Measurements from ENCODE around the gene PREPL.

Gene PREPL

GRCh38 chr2:44315945-44316344 lies 45.3 kb downstream of the PREPL start:
- Histone ChIP-seq H3K4me1 (ENCODE audit: insufficient read depth, low read length) (no peaks in the 10 kb centered on the region), H4K20me1 (ENCODE audit: insufficient read depth, low read length) (no peaks in the 10 kb centered on the region), H3K9me3 (ENCODE audit: insufficient read depth, low read length, severe bottlenecking) (peaks cover 4% of the 10 kb centered on the region), H3K4me3 (ENCODE audit: low read depth in 1 of 2, low read length in 2 of 2) (no peak overlapping the region), H3K27me3 (ENCODE audit: insufficient read depth, low read length, poor library complexity) (no peaks in the 10 kb centered on the region), H3K9ac (ENCODE audit: low read depth, low read length) (no peak overlapping the region), H2AFZ (ENCODE audit: low read depth, low read length) (no peak overlapping the region), H3K79me2 (ENCODE audit: insufficient read depth, low read length) (no peaks in the 10 kb centered on the region), H3K4me2 (ENCODE audit: insufficient read depth, low read length) (no peak overlapping the region), H3K27ac (ENCODE audit: low read length) (no peak overlapping the region), H3K36me3 (ENCODE audit: insufficient read depth, low read length) (peaks cover 28% of the 10 kb centered on the region; the same call in 1 of the 2 replicates)
- no peak for DNase-seq
- ATAC-seq (ENCODE audit: insufficient read depth, low read depth): no peak
- TF ChIP-seq, protein P1, sequence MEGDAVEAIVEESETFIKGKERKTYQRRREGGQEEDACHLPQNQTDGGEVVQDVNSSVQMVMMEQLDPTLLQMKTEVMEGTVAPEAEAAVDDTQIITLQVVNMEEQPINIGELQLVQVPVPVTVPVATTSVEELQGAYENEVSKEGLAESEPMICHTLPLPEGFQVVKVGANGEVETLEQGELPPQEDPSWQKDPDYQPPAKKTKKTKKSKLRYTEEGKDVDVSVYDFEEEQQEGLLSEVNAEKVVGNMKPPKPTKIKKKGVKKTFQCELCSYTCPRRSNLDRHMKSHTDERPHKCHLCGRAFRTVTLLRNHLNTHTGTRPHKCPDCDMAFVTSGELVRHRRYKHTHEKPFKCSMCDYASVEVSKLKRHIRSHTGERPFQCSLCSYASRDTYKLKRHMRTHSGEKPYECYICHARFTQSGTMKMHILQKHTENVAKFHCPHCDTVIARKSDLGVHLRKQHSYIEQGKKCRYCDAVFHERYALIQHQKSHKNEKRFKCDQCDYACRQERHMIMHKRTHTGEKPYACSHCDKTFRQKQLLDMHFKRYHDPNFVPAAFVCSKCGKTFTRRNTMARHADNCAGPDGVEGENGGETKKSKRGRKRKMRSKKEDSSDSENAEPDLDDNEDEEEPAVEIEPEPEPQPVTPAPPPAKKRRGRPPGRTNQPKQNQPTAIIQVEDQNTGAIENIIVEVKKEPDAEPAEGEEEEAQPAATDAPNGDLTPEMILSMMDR (IDR thresholded peaks at IDR 0.05; ENCODE audit: borderline replicate concordance, extremely low read depth, low read length, poor library complexity, severe bottlenecking): no peak
- no peak for TF ChIP-seq EZH2 (IDR thresholded peaks at IDR 0.05; ENCODE audit: borderline replicate concordance, low read depth, low read length, severe bottlenecking)

DNA sequence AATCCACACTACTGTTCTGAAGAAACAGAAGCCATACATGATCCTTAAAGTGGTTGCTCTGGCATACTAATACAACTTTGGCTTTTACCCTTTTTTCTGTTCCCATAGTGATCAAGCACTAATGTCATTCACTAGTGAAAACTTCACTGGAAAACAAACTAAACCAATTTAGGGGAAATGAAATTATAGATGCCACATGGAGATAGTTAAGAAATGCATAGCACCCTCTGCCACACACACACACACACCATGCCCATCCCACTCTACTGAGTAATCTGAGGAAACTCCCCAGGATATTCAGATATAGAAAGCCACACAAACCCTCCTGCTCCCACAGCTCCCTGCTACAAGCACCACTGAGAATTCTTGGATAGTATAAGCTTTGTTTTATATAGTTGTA lies 46.9 kb downstream of the PREPL start:
- TF ChIP-seq EZH2 (IDR thresholded peaks at IDR 0.05; ENCODE audit: borderline replicate concordance, low read depth, low read length, severe bottlenecking): no peak
- TF ChIP-seq, protein P1 (IDR thresholded peaks at IDR 0.05; ENCODE audit: borderline replicate concordance, extremely low read depth, low read length, poor library complexity, severe bottlenecking): no peak
- Histone ChIP-seq H3K36me3 (ENCODE audit: insufficient read depth, low read length) (peaks cover 21% of the 10 kb centered on the region; the same call in 1 of the 2 replicates), H3K4me2 (ENCODE audit: insufficient read depth, low read length) (no peak overlapping the region), H3K4me1 (ENCODE audit: insufficient read depth, low read length) (no peaks in the 10 kb centered on the region), H3K79me2 (ENCODE audit: insufficient read depth, low read length) (no peaks in the 10 kb centered on the region), H3K27ac (ENCODE audit: low read length) (no peak overlapping the region), H4K20me1 (ENCODE audit: insufficient read depth, low read length) (no peaks in the 10 kb centered on the region), H3K27me3 (ENCODE audit: insufficient read depth, low read length, poor library complexity) (no peaks in the 10 kb centered on the region), H2AFZ (ENCODE audit: low read depth, low read length) (no peak overlapping the region), H3K9ac (ENCODE audit: low read depth, low read length) (no peak overlapping the region), H3K9me3 (ENCODE audit: insufficient read depth, low read length, severe bottlenecking) (peaks cover 14% of the 10 kb centered on the region), H3K4me3 (ENCODE audit: low read depth in 1 of 2, low read length in 2 of 2) (no peak overlapping the region)
- no peak for ATAC-seq (ENCODE audit: insufficient read depth, low read depth)
- no peak for DNase-seq

DNA sequence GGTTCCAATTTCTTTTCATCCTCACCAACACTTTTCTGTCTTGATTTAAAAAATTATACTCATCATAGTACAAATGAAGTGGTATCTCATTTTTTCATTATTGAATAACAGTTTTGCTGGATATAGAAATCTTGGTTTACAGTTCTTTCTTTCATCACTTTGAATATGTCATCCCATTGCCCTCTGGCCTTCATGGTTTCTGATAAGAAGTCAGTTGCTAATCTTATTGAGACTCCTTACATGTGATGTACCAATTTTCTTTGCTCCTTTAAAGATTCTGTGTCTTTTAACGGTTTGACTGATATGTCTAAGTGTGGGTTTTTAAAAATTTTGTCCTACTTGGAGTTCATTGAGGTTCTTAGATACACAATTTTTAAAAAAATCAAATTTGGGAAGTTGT lies 51.0 kb downstream of the PREPL start:
- H3K4me1 ChIP-seq (ENCODE audit: insufficient read depth, low read length): no peaks in the 10 kb centered on the region
- no peak overlapping the region for H3K4me3 ChIP-seq (ENCODE audit: low read depth in 1 of 2, low read length in 2 of 2)
- DNase-seq: no peak
- peaks cover 14% of the 10 kb centered on the region for H3K9me3 ChIP-seq (ENCODE audit: insufficient read depth, low read length, severe bottlenecking)
- no peak overlapping the region for H3K4me2 ChIP-seq (ENCODE audit: insufficient read depth, low read length)
- no peaks in the 10 kb centered on the region for H3K79me2 ChIP-seq (ENCODE audit: insufficient read depth, low read length)
- TF ChIP-seq, protein P1 (IDR thresholded peaks at IDR 0.05; ENCODE audit: borderline replicate concordance, extremely low read depth, low read length, poor library complexity, severe bottlenecking): no peak
- H3K36me3 ChIP-seq (ENCODE audit: insufficient read depth, low read length): peaks cover 17% of the 10 kb centered on the region; the same call in 1 of the 2 replicates
- H3K9ac ChIP-seq (ENCODE audit: low read depth, low read length): no peak overlapping the region
- H2AFZ ChIP-seq (ENCODE audit: low read depth, low read length): no peak overlapping the region
- ATAC-seq (ENCODE audit: insufficient read depth, low read depth): no peak
- no peaks in the 10 kb centered on the region for H4K20me1 ChIP-seq (ENCODE audit: insufficient read depth, low read length)
- H3K27me3 ChIP-seq (ENCODE audit: insufficient read depth, low read length, poor library complexity): no peaks in the 10 kb centered on the region
- no peak overlapping the region for H3K27ac ChIP-seq (ENCODE audit: low read length)

- H3K9me3 ChIP-seq (ENCODE audit: insufficient read depth, low read length, severe bottlenecking): peaks cover 9% of the 10 kb centered on the region
- H2AFZ ChIP-seq (ENCODE audit: low read depth, low read length): no peak overlapping the region
- no peak for TF ChIP-seq EZH2 (IDR thresholded peaks at IDR 0.05; ENCODE audit: borderline replicate concordance, low read depth, low read length, severe bottlenecking)
- TF ChIP-seq, protein P1 (IDR thresholded peaks at IDR 0.05; ENCODE audit: borderline replicate concordance, extremely low read depth, low read length, poor library complexity, severe bottlenecking): no peak
- DNase-seq: no peak
- no peak overlapping the region for H3K4me3 ChIP-seq (ENCODE audit: low read depth in 1 of 2, low read length in 2 of 2)
- H3K9ac ChIP-seq (ENCODE audit: low read depth, low read length): no peak overlapping the region
- no peaks in the 10 kb centered on the region for H3K27me3 ChIP-seq (ENCODE audit: insufficient read depth, low read length, poor library complexity)
- no peaks in the 10 kb centered on the region for H3K36me3 ChIP-seq (ENCODE audit: insufficient read depth, low read length)
- ATAC-seq (ENCODE audit: insufficient read depth, low read depth): no peak
- no peak overlapping the region for H3K27ac ChIP-seq (ENCODE audit: low read length)
- no peaks in the 10 kb centered on the region for H3K4me1 ChIP-seq (ENCODE audit: insufficient read depth, low read length)
- no peaks in the 10 kb centered on the region for H3K79me2 ChIP-seq (ENCODE audit: insufficient read depth, low read length)
- H4K20me1 ChIP-seq (ENCODE audit: insufficient read depth, low read length): no peaks in the 10 kb centered on the region
- H3K4me2 ChIP-seq (ENCODE audit: insufficient read depth, low read length): no peak overlapping the region
Measured at GRCh38 chr2:44305882-44306281, 55.4 kb downstream of the PREPL start.
